T-cell (primary cell): ENCODE measurements around the gene HPCAL1. TPM values are rescaled to one million over a fixed set of nuclear protein-coding genes. Genes with fewer than 3 reads are reported as not detected.

ENCODE experiments used
- ATAC-seq, 4 experiments: fragments of 200-7000 bp in 3 of 4; fragments of 150-1000 bp in 1 of 4; cut with Tn5 transposase; replicated peaks in 1 of 4; 1 replicate in 3 of 4; 2 replicates in 1 of 4; pipeline ENCODE4 v1.10.0; 2021; ENCODE audit warnings: moderate library complexity in 3 of 4, mild to moderate bottlenecking in 2 of 4, moderate number of reproducible peaks in 1 of 4
- CTCF ChIA-PET, 2 donors: fragments of 300-600 bp; sonication (Branson Sonifier 250); formaldehyde crosslinking; loops; one replicate each; lab custom pipeline; 2022; ENCODE audit warnings: antibody characterized with exemption in 2 of 2; lab: Charles Lee
- POLR2A ChIA-PET, 2 donors: fragments of 300-600 bp; sonication (Branson Sonifier 250); formaldehyde crosslinking; loops; one replicate each; lab custom pipeline; 2022; ENCODE audit warnings: antibody characterized with exemption in 2 of 2; lab: Charles Lee
- DNase-seq, 35 experiments: peaks; one replicate each; pipeline versions ENCODE4 v3.0.0 to v3.0.0-alpha.2; 2013 to 2023
- H3K27ac ChIP-seq: one replicate; pipeline ENCODE4 v1.5.1; 2013; ENCODE audit warnings: low read length
- H3K27me3 ChIP-seq, 2 experiments: replicated peaks in 1 of 2; 1 replicate in 1 of 2; 2 replicates in 1 of 2; pipeline versions ENCODE4 v1.6.1 to v1.7.0; 2013; ENCODE audit warnings: low read length in 1 of 2, mixed read lengths in 1 of 2; ENCODE audit not compliant: control insufficient read depth in 2 of 2, insufficient read depth in 2 of 2; ENCODE audit errors: extremely low read depth in 1 of 2
- H3K36me3 ChIP-seq, 2 donors: 1 replicate in 1 of 2; 2 replicates in 1 of 2; pipeline versions ENCODE4 v1.6.1 to v1.7.0; 2013; ENCODE audit warnings: low read length in 1 of 2; ENCODE audit not compliant: control insufficient read depth in 2 of 2, insufficient read depth in 1 of 2; ENCODE audit errors: extremely low read depth in 1 of 2
- H3K4me1 ChIP-seq, 2 experiments: 1 replicate in 1 of 2; 2 replicates in 1 of 2; pipeline versions ENCODE4 v1.6.1 to v1.7.0; 2013; ENCODE audit warnings: low read length in 2 of 2, mixed read lengths in 1 of 2; ENCODE audit not compliant: insufficient read depth in 2 of 2, control insufficient read depth in 1 of 2; ENCODE audit errors: extremely low read depth in 1 of 2
- H3K4me3 ChIP-seq, 2 donors: 1 replicate in 1 of 2; 2 replicates in 1 of 2; pipeline versions ENCODE4 v1.5.1 to v1.7.0; 2013; ENCODE audit warnings: mild to moderate bottlenecking in 2 of 2, low read length in 1 of 2, moderate library complexity in 1 of 2; ENCODE audit not compliant: control insufficient read depth in 1 of 2; ENCODE audit errors: extremely low read depth in 1 of 2
- H3K9me3 ChIP-seq: 2 replicates; pipeline ENCODE4 v1.7.0; 2013
- H3K27ac Mint-ChIP-seq, 2 donors: one replicate each; pipeline ENCODE4 v1.8.0; 2020 to 2021; ENCODE audit warnings: mild to moderate bottlenecking in 2 of 2, mixed read lengths in 2 of 2
- H3K27me3 Mint-ChIP-seq, 2 donors: one replicate each; pipeline ENCODE4 v1.8.0; 2021 to 2022; ENCODE audit warnings: mixed read lengths in 2 of 2
- H3K36me3 Mint-ChIP-seq: one replicate; pipeline ENCODE4 v1.8.0; 2021; ENCODE audit warnings: mixed read lengths
- H3K4me1 Mint-ChIP-seq, 3 donors: one replicate each; pipeline ENCODE4 v1.8.0; 2020 to 2022; ENCODE audit warnings: mixed read lengths in 3 of 3, mild to moderate bottlenecking in 1 of 3
- H3K4me3 Mint-ChIP-seq, 3 donors: one replicate each; pipeline ENCODE4 v1.8.0; 2020 to 2022; ENCODE audit warnings: mild to moderate bottlenecking in 3 of 3, mixed read lengths in 3 of 3, moderate library complexity in 3 of 3
- H3K9me3 Mint-ChIP-seq, 3 donors: one replicate each; pipeline ENCODE4 v1.8.0; 2020 to 2022; ENCODE audit warnings: mixed read lengths in 3 of 3
- WGBS: methylation state at CpG from one replicate; pipeline ENCODE4 v1.1.5; 2013; ENCODE audit warnings: missing lambda C conversion rate; ENCODE audit not compliant: insufficient coverage; 5-methylcytosine and 5-hydroxymethylcytosine counted together
- total RNA-seq, 35 experiments: library from RNA in 6 of 35; stranded (reverse) in 6 of 35; fragments of 120-200 nt in 1 of 35; gene quantifications; one replicate each; pipeline versions ENCODE4 v1.2.1 to v1.2.4 and lab custom pipeline; 2013 to 2026

Gene HPCAL1
- total RNA-seq, 5 donors from 2014 or later (not counting 1 experiment from before 2014, with no cell fraction given), result 39.5 to 87.3 (median 83.2) TPM

DNA sequence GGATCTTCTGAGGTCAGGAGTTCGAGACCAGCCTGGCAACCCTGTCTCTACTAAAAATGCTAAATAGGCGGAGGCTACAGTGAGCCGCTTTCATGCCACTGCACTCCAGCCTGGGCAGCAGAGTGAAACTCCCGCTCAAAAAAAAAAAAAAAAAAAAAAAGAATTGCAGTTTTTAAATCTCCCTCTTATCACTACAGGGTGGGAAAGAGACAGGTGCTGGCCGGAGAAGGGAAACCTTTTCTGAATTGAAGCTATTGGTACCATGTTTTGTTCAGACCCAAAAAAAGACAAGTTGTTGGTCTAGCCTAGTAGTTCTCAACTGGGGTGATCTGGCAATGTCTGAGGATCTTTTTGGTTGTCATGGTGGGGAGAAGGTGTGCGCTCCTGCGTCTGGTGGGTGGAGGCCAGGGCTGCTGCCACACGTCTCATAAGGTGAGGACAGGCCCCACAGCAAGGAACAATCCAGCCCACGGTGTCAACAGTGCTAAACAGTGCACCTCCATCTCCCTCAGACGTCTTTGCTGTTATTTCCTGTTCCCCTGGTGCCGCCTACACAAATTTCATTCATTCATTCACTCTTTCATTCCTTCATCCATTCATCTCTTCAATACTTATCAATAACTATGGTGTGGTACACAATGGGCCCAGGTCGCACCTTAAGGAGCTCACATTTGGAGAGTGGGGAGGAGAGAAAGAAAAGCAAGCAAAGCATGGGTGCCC is 174.2 kb downstream of the HPCAL1 start:
- peak overlapping the region in 1 of 2 donors; percentile 56 for H3K27ac Mint-ChIP-seq
- ATAC-seq, result peak in 3 of 4 experiments; percentile 16 to 52 (median 43)
- peaks cover 0 to 6% of the 10 kb centered on the region in 2 donors for H3K27me3 Mint-ChIP-seq
- peaks cover 9 to 24% (median 21%) of the 10 kb centered on the region in 3 donors for H3K4me1 Mint-ChIP-seq
- H3K36me3 Mint-ChIP-seq, result no peaks in the 10 kb centered on the region
- POLR2A ChIA-PET, result interaction anchor here (0.7 kb wide), 2 partner anchors 92 to 708 kb away, joined by 6 to 11 read pairs; no protein-coding TSS in a partner anchor
- H3K27me3 ChIP-seq, result peaks cover 0 to 14% of the 10 kb centered on the region in 2 experiments
- no peak overlapping the region for H3K27ac ChIP-seq
- peak overlapping the region in 1 of 3 donors; percentile 2 for H3K4me3 Mint-ChIP-seq
- peaks cover 0 to 8% of the 10 kb centered on the region in 2 experiments for H3K4me1 ChIP-seq
- no peaks in the 10 kb centered on the region for H3K9me3 ChIP-seq
- H3K4me3 ChIP-seq, result no peak overlapping the region
- peak in 1 of 35 experiments; percentile 10 for DNase-seq
- CTCF ChIA-PET, result interaction anchor here in 1 of 2 donors (0.7 kb wide), 1 partner anchor 14 kb away, joined by 3 read pairs; no protein-coding TSS in a partner anchor
- H3K36me3 ChIP-seq, result no peaks in the 10 kb centered on the region
- H3K9me3 Mint-ChIP-seq, result no peaks in the 10 kb centered on the region
- 50% methylated on average over 1 of the region's 12 CpGs for WGBS

Other genes starting within 250 kb of the HPCAL1 start
- gene CYS1, start 222.5 kb upstream of the HPCAL1 start, total RNA-seq, result not detected
- gene RRM2, start 180.2 kb upstream of the HPCAL1 start, total RNA-seq, result 10 to 100 TPM in 1 of 5 donors, 1 to 10 TPM in 4; 2.6 to 10.4 (median 3.0) TPM
- 100 to 1,000 TPM in 1 of 5 donors, 10 to 100 TPM in 4; 40.6 to 102 (median 53.3) TPM for gene ODC1, start 145.4 kb downstream of the HPCAL1 start, total RNA-seq